Measurements from ENCODE around the gene NDUFB11. TPM values are rescaled to one million over a fixed set of nuclear protein-coding genes. Genes with fewer than 3 reads are reported as not detected.

The NDUFB11 gene
- total and polyA plus RNA-seq, 5 donors from 2014 or later, result 50.3 to 190 (median 179) TPM

Other genes with a start within 250 kb of the NDUFB11 start
- 0.44 TPM for gene JADE3, start 232.3 kb downstream of the NDUFB11 start, total RNA-seq
- not detected for gene JADE3, start 232.3 kb downstream of the NDUFB11 start, polyA plus RNA-seq
- not detected for gene RGN, start 66.3 kb downstream of the NDUFB11 start, total RNA-seq
- not detected for gene RGN, start 66.3 kb downstream of the NDUFB11 start, polyA plus RNA-seq
- gene RBM10, start 519 bp upstream of the NDUFB11 start, total RNA-seq, result 37.6 TPM
- 10 to 100 TPM; 17.9 to 22.6 (median 22.0) TPM for gene RBM10, start 519 bp upstream of the NDUFB11 start, polyA plus RNA-seq
- gene UBA1, start 49.1 kb upstream of the NDUFB11 start, total RNA-seq, result 173 TPM
- gene UBA1, start 49.1 kb upstream of the NDUFB11 start, polyA plus RNA-seq, result 100 to 1,000 TPM; 163 to 210 (median 175) TPM
- gene CDK16, start 74.0 kb upstream of the NDUFB11 start, total RNA-seq, result 186 TPM
- gene CDK16, start 74.0 kb upstream of the NDUFB11 start, polyA plus RNA-seq, result 10 to 100 TPM in 1 of 4 donors, 1 to 10 TPM in 3; 3.9 to 10.7 (median 7.2) TPM
- 97.3 TPM for gene USP11, start 88.3 kb upstream of the NDUFB11 start, total RNA-seq
- gene USP11, start 88.3 kb upstream of the NDUFB11 start, polyA plus RNA-seq, result 10 to 100 TPM; 46.0 to 69.2 (median 56.3) TPM
- 0.17 TPM for gene ZNF157, start 225.9 kb upstream of the NDUFB11 start, total RNA-seq
- under 1 TPM in 3 of 4 donors, not detected in 1; 0.17 to 0.91 (median 0.46) TPM for gene ZNF157, start 225.9 kb upstream of the NDUFB11 start, polyA plus RNA-seq

Data from CD4-positive, CD25-positive, alpha-beta regulatory T cell (primary cell).